Osteocyte (in vitro differentiated cells): ENCODE results near the gene PCMT1. TPM values are rescaled to one million over a fixed set of nuclear protein-coding genes. Genes with fewer than 3 reads are reported as not detected.

Experiments
- DNase-seq: peaks from one replicate; pipeline ENCODE4 v3.0.0; 2021; ENCODE audit warnings: mixed read lengths; ENCODE audit not compliant: unreplicated experiment; ENCODE audit errors: extremely low spot score
- H3K27ac Mint-ChIP-seq: one replicate; pipeline ENCODE4 v1.8.0; 2021; ENCODE audit warnings: mild to moderate bottlenecking, mixed read lengths; ENCODE audit not compliant: unreplicated experiment
- H3K27me3 Mint-ChIP-seq: one replicate; pipeline ENCODE4 v1.8.0; 2021; ENCODE audit warnings: mixed read lengths; ENCODE audit not compliant: unreplicated experiment
- H3K36me3 Mint-ChIP-seq: one replicate; pipeline ENCODE4 v1.8.0; 2021; ENCODE audit warnings: mixed read lengths; ENCODE audit not compliant: unreplicated experiment
- H3K4me1 Mint-ChIP-seq: one replicate; pipeline ENCODE4 v1.8.0; 2021; ENCODE audit warnings: mixed read lengths; ENCODE audit not compliant: unreplicated experiment
- H3K4me3 Mint-ChIP-seq: one replicate; pipeline ENCODE4 v1.8.0; 2021; ENCODE audit warnings: mild to moderate bottlenecking, moderate library complexity, mixed read lengths; ENCODE audit not compliant: unreplicated experiment
- H3K9me3 Mint-ChIP-seq: one replicate; pipeline ENCODE4 v1.8.0; 2021; ENCODE audit warnings: mixed read lengths; ENCODE audit not compliant: unreplicated experiment
- CTCF ChIP-seq: fragments of 200-600 bp; sonication (generic); IDR thresholded peaks from 2 replicates; pipeline ENCODE4 v1.5.0; 2021; ENCODE audit warnings: antibody characterized with exemption, mild to moderate bottlenecking, moderate library complexity
- total RNA-seq: library from RNA; stranded (reverse); gene quantifications from 2 replicates; pipeline ENCODE4 v1.2.1, GENCODE V29; 2021

Gene PCMT1
- total RNA-seq, 1 donor from 2014 or later = 75.8 TPM

GRCh38 chr6:149783551-149783950 is 34.0 kb downstream of the PCMT1 start:
- peaks cover 22% of the 10 kb centered on the region for H3K36me3 Mint-ChIP-seq
- no peaks in the 10 kb centered on the region for H3K9me3 Mint-ChIP-seq
- no peak overlapping the region for H3K27ac Mint-ChIP-seq
- no peaks in the 10 kb centered on the region for H3K4me1 Mint-ChIP-seq
- H3K27me3 Mint-ChIP-seq = no peaks in the 10 kb centered on the region
- no peak overlapping the region for H3K4me3 Mint-ChIP-seq
- TF ChIP-seq CTCF = no peak
- DNase-seq = no peak

GRCh38 chr6:149806127-149806526 is 56.6 kb downstream of the PCMT1 start:
- Mint-ChIP-seq H3K9me3 (no peaks in the 10 kb centered on the region), H3K4me3 (no peak overlapping the region), H3K4me1 (peaks cover 2% of the 10 kb centered on the region), H3K27me3 (no peaks in the 10 kb centered on the region), H3K36me3 (peaks cover 13% of the 10 kb centered on the region), H3K27ac (no peak overlapping the region)
- TF ChIP-seq CTCF = no peak
- DNase-seq = no peak

- Mint-ChIP-seq H3K4me1 (peaks cover 2% of the 10 kb centered on the region), H3K27ac (no peak overlapping the region), H3K36me3 (peaks cover 19% of the 10 kb centered on the region), H3K27me3 (no peaks in the 10 kb centered on the region), H3K4me3 (no peak overlapping the region), H3K9me3 (no peaks in the 10 kb centered on the region)
- no peak for TF ChIP-seq CTCF
- DNase-seq = no peak
These were observed 60.3 kb downstream of the PCMT1 start for GRCh38 chr6:149809798-149810197.

GRCh38 chr6:149813351-149813750 is 63.8 kb downstream of the PCMT1 start:
- TF ChIP-seq CTCF = no peak
- H3K9me3 Mint-ChIP-seq = no peaks in the 10 kb centered on the region
- peaks cover 2% of the 10 kb centered on the region for H3K4me1 Mint-ChIP-seq
- no peak overlapping the region for H3K27ac Mint-ChIP-seq
- no peak overlapping the region for H3K4me3 Mint-ChIP-seq
- no peaks in the 10 kb centered on the region for H3K27me3 Mint-ChIP-seq
- H3K36me3 Mint-ChIP-seq = peaks cover 23% of the 10 kb centered on the region
- DNase-seq = no peak

GRCh38 chr6:149815788-149816187 is 66.2 kb downstream of the PCMT1 start:
- Mint-ChIP-seq H3K36me3 (peaks cover 15% of the 10 kb centered on the region), H3K4me3 (no peak overlapping the region), H3K27me3 (no peaks in the 10 kb centered on the region), H3K4me1 (no peaks in the 10 kb centered on the region), H3K9me3 (no peaks in the 10 kb centered on the region), H3K27ac (no peak overlapping the region)
- no peak for DNase-seq
- TF ChIP-seq CTCF = no peak
